Measurements from ENCODE around the gene C1S.
"Not testable (repeated sequence)": the region's sequence is repeated elsewhere in the genome, so short reads cannot be mapped to it uniquely, and the experiment has no call there.

Gene C1S

GRCh38 chr12:7081037-7081436, 20.5 kb downstream of the C1S start:
- DNase-seq, result no peak

GRCh38 chr12:7083125-7083524, 22.6 kb downstream of the C1S start:
- DNase-seq, result no peak

- no peak for DNase-seq
Observed at GRCh38 chr12:7089196-7089871, 28.8 kb downstream of the C1S start.

GRCh38 chr12:7090222-7090998, 29.9 kb downstream of the C1S start:
- DNase-seq, result no peak

GRCh38 chr12:7091171-7091570, 30.7 kb downstream of the C1S start:
- DNase-seq, result no peak

- no peak for DNase-seq
Observed at GRCh38 chr12:7091660-7092228, 31.2 kb downstream of the C1S start.

GRCh38 chr12:7092229-7092985, 31.9 kb downstream of the C1S start, which contains the start of gene C1R:
C1R (minus strand) TSS chr12:7092445; CDS start chr12:7092388, 57 bp downstream.
- DNase-seq, result peak; percentile 12

GRCh38 chr12:7092986-7093460, 32.5 kb downstream of the C1S start:
- DNase-seq, result no peak

GRCh38 chr12:7093486-7093885, 33.0 kb downstream of the C1S start:
- DNase-seq, result no peak

- DNase-seq, result no peak
Observed at GRCh38 chr12:7093892-7094291, 33.4 kb downstream of the C1S start.

- no peak for DNase-seq
Observed at GRCh38 chr12:7096006-7096932, 35.8 kb downstream of the C1S start.

GRCh38 chr12:7096979-7097378, 36.5 kb downstream of the C1S start:
- no peak for DNase-seq

GRCh38 chr12:7099290-7099996, 38.9 kb downstream of the C1S start:
- DNase-seq, result no peak

GRCh38 chr12:7100239-7100638, 39.7 kb downstream of the C1S start:
- DNase-seq, result no peak

GRCh38 chr12:7101047-7101693, 40.7 kb downstream of the C1S start:
- no peak for DNase-seq

- no peak for DNase-seq
Observed at GRCh38 chr12:7101694-7102131, 41.2 kb downstream of the C1S start.

- no peak for DNase-seq
Observed at GRCh38 chr12:7102582-7102981, 42.1 kb downstream of the C1S start.

- no peak for DNase-seq
Observed at GRCh38 chr12:7103837-7104584, 43.5 kb downstream of the C1S start.

GRCh38 chr12:7106082-7106481, 45.6 kb downstream of the C1S start:
- no peak for DNase-seq

GRCh38 chr12:7107181-7107580, 46.7 kb downstream of the C1S start:
- not testable (repeated sequence) for DNase-seq

All from NCI-H2227 treated with DMSO at 0.1 percent for 48 hours (cell line).